ENCODE data around the gene NCR1. TPM values are rescaled to one million over a fixed set of nuclear protein-coding genes. Genes with fewer than 3 reads are reported as not detected.
"Not testable (repeated sequence)": the region's sequence is repeated elsewhere in the genome, so short reads cannot be mapped to it uniquely, and the experiment has no call there.

The NCR1 gene
- total RNA-seq, 4 donors from 2014 or later = not detected

GRCh38 chr19:54949412-54949811 lies 43.5 kb downstream of the NCR1 start:
- DNase-seq (no peak), ATAC-seq (no peak)
- intact Hi-C loops (cut with DNase I; ENCODE audit: low total_unique reads) = no loop called here
- TF ChIP-seq CTCF (IDR thresholded peaks at IDR 0.05 in 4 of 5, conservative IDR thresholded peaks at IDR 0.05 in 1 of 5) = no peak
- no peak for TF ChIP-seq POLR2A (IDR thresholded peaks at IDR 0.05)
- Histone ChIP-seq H3K9me3 (no peaks in the 10 kb centered on the region), H3K4me3 (no peak overlapping the region), H3K36me3 (no peaks in the 10 kb centered on the region), H3K27me3 (no peaks in the 10 kb centered on the region), H3K27ac (no peak overlapping the region), H3K4me1 (no peaks in the 10 kb centered on the region)
- in situ Hi-C loops (cut with MboI; ENCODE audit: low sequenced_read_pairs in 4 of 4) = no loop called here

DNA sequence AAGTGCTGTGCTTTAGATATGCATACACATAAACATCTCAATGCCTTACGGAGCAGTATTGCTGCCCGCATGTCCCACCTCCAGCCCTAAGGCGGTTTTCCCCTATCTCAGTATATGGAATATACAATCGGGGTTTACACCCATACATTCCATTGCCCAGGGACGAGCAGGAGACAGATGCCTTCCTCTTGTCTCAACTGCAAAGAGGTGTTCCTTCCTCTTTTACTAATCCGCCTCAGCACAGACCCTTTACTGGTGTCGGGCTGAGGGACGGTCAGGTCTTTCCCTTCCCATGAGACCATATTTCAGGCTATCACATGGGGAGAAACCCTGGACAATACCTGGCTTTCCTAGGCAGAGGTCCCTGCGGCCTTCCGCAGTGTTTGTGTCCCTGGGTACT lies 44.6 kb downstream of the NCR1 start:
- H3K36me3 ChIP-seq; H3K27me3 ChIP-seq; H3K4me3 ChIP-seq; in situ Hi-C loops (cut with MboI; ENCODE audit: low sequenced_read_pairs in 4 of 4); H3K9me3 ChIP-seq; H3K27ac ChIP-seq; ATAC-seq; intact Hi-C loops (cut with DNase I; ENCODE audit: low total_unique reads); DNase-seq; H3K4me1 ChIP-seq: not testable (repeated sequence)

GRCh38 chr19:54952591-54953344 lies 46.8 kb downstream of the NCR1 start:
- no peak for DNase-seq
- H3K9me3 ChIP-seq = no peaks in the 10 kb centered on the region
- H3K36me3 ChIP-seq = no peaks in the 10 kb centered on the region
- intact Hi-C loops (cut with DNase I; ENCODE audit: low total_unique reads) = no loop called here
- no peak for ATAC-seq
- in situ Hi-C loops (cut with MboI; ENCODE audit: low sequenced_read_pairs in 4 of 4) = no loop called here
- no peaks in the 10 kb centered on the region for H3K27me3 ChIP-seq
- TF ChIP-seq CTCF (IDR thresholded peaks at IDR 0.05 in 4 of 5, conservative IDR thresholded peaks at IDR 0.05 in 1 of 5) (no peak), POLR2A (IDR thresholded peaks at IDR 0.05) (no peak)
- no peak overlapping the region for H3K27ac ChIP-seq
- H3K4me3 ChIP-seq = no peak overlapping the region
- H3K4me1 ChIP-seq = no peaks in the 10 kb centered on the region

DNA sequence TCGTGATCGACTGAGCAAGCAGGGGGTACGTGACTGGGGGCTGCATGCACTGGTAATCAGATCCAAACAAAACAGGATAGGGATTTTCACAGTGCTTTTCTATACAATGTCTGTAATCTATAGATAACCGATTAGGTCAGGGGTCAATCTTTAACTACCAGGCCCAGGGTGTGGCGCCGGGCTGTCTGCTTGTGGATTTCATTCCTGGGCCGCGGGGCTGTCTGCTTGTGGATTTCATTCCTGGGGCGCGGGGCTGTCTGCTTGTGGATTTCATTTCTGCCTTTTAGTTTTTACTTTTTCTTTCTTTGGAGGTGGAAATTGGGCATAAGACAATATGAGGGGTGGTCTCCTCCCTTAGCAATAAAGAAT lies 47.4 kb downstream of the NCR1 start:
- H3K27ac ChIP-seq; DNase-seq; H3K4me1 ChIP-seq; H3K9me3 ChIP-seq; H3K27me3 ChIP-seq; H3K4me3 ChIP-seq; ATAC-seq; in situ Hi-C loops (cut with MboI; ENCODE audit: low sequenced_read_pairs in 4 of 4); H3K36me3 ChIP-seq; intact Hi-C loops (cut with DNase I; ENCODE audit: low total_unique reads): not testable (repeated sequence)

- in situ Hi-C loops (cut with MboI; ENCODE audit: low sequenced_read_pairs in 4 of 4) = no loop called here
These were observed 49.4 kb downstream of the NCR1 start for GRCh38 chr19:54955376-54955775.

More at GRCh38 chr19:54955376-54955775, 49.4 kb downstream of the NCR1 start:
- TF ChIP-seq POLR2A (IDR thresholded peaks at IDR 0.05) (no peak), CTCF (IDR thresholded peaks at IDR 0.05 in 4 of 5, conservative IDR thresholded peaks at IDR 0.05 in 1 of 5) (no peak)
- no peaks in the 10 kb centered on the region for H3K9me3 ChIP-seq
- no peak overlapping the region for H3K4me3 ChIP-seq
- H3K27me3 ChIP-seq = no peaks in the 10 kb centered on the region
- no peak for ATAC-seq
- intact Hi-C loops (cut with DNase I; ENCODE audit: low total_unique reads) = no loop called here
- DNase-seq = no peak
- no peaks in the 10 kb centered on the region for H3K4me1 ChIP-seq
- no peaks in the 10 kb centered on the region for H3K36me3 ChIP-seq
- H3K27ac ChIP-seq = no peak overlapping the region
